Hematopoietic multipotent progenitor cell treated with erythropoietin and hydrocortisone succinate and interleukin-3 and kit ligand, for 8 days (in vitro differentiated cells): ENCODE results near the gene OR2L8.

Source experiments
- DNase-seq: peaks from one replicate; pipeline ENCODE4 v3.0.0-alpha.2; 2015

Gene OR2L8, protein sequence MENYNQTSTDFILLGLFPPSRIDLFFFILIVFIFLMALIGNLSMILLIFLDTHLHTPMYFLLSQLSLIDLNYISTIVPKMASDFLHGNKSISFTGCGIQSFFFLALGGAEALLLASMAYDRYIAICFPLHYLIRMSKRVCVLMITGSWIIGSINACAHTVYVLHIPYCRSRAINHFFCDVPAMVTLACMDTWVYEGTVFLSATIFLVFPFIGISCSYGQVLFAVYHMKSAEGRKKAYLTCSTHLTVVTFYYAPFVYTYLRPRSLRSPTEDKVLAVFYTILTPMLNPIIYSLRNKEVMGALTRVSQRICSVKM

DNA sequence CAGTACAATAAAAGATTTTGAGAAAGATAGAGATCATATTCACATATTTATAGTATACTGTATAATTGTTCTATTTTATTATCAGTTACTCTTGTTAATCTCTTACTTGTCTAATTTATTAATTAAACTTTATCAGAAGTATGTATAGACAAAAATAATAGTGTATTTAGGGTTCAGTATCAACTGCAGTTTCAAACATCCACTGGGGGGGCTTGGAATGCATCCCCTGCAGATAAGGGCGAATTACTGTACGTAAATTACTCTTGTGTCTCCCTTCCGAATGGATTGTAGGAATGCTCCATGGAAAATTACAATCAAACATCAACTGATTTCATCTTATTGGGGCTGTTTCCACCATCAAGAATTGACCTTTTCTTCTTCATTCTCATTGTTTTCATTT, at the start of gene OR2L8:
TSS of gene OR2L8 (plus strand) at position 301 of the 400 bp plus-strand sequence. CDS start at position 301, 0 bp downstream.
- DNase-seq, result no peak

DNA sequence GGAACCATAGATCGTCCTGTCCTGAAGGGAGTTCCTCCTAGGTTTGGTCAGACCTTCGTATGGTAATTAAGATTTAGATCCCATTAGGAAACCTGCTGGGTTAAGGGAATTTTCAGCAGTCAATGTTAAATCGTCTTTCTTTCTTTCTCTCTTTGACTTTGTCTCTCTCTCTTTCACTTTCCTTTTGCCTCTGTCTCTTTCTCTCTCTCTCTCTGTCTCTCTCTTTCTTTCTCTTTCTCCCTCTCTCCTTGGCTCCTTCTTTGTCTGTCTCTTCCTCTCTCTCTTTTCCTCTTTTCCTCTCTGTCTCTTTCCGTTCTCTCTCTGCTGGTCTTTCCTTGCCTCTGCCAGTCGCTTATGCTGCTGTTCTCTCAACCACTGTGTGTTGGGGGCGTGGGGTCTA, 44.5 kb upstream of the OR2L8 start:
- no peak for DNase-seq

DNA sequence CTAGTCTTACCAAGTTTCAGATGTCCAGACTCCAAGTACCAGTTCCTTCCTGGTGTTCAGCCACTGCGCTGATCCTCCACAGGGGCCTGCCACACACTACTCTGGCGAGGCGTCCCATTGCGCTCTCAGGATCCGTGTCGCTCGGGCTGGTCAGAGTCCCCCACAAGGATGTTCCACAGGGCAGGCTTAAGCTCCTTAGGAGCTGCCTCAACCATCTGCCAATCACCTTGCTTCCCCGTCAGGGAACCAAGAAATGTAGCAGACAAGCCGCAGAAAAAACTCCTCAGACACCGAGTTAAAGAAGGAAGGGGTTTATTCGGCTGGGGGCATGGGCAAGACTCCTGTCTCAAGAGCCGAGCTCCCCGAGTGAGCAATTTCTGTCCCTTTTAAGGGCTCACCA, 43.5 kb upstream of the OR2L8 start:
- DNase-seq, result peak; percentile 29

DNA sequence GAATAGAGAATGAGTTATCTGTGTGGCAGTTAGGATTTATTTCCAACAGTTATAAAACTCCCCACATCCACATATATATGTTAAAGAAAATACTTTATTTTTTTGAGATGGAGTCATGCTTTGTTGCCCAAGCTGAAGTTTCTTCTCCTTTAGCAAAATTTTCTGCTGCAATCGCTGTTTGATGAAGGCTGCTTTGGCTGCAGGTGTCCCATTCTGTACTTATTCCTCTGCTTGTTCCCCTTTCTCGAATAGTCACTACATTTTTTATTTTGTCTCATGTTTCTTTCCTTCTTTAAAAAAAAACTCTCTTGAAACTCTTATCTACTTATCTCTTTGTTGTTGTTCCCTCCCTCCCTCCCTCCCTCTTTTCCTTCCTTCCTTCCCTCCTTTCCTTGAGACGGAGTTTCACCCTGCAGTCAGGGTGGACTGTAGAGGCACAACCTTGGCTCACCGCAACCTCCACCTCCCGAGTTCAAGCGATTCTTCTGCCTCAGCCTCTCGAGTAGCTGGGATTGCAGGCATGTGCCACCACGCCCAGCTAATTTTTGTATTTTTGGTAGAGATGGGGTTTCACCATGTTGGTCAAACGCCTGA, 42.7 kb upstream of the OR2L8 start:
- peak; percentile 28 for DNase-seq

DNA sequence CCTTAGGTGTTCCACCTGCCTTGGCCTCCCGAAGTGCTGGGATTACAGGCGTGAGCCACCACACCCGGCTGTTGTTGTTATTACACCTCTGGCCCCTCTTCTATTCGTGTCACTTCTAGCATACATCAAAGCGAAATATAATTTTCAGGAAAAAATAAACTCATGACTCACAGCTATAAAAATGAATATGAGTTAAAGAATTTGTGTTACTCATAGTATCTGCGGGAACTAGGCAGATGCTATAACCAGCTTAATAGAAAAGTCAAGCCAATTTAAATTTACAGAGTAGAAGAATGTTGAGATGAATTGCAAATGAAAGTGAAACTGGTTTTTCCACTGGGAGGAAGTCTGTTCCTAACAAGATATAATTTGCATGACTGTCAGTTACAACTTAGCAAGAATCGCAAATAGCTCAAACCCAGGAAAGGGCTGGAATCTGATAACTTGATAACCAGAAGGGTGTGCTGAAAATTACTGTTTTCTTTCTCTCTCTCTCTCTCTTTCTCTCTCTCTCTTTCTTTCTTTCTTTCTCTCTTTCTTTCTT, 42.1 kb upstream of the OR2L8 start:
- peak; percentile 95 for DNase-seq

DNA sequence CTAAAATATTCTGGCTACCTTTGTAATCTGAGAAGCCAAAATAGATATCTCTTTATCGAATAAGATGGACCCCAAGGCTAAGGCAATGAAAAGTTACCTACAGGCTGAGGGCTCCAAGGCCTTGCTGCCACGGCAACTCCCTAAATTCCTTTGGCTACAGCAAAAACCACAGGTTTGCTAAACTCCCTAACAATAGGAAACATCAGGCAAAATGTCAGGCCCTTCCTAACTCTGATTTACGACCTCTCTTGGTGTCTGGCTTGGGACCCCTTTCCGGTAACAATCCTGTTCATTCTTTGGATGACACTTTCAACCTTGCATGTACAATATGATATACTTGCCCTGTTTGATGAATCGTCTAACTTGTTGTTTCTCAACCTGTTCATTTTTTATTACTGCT, 39.9 kb upstream of the OR2L8 start:
- DNase-seq, result no peak

DNA sequence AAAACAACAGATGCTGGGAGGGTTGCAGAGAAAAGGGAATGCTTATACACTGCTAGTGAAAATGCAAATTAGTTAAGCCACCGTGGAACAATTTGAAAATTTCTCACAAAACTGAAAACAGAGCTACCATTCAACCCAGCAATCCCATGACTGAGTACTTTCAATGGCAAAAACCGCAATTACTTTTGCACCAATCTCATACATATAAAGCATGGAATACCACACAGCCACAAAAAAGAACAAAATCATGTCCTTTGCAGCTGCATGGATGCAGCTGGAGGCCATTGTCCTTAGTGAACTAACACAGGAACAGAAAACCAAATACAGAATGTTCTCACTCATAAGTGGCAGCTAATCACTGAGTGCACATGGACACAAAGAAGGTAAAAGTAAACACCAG, 34.9 kb upstream of the OR2L8 start:
- DNase-seq, result no peak

DNA sequence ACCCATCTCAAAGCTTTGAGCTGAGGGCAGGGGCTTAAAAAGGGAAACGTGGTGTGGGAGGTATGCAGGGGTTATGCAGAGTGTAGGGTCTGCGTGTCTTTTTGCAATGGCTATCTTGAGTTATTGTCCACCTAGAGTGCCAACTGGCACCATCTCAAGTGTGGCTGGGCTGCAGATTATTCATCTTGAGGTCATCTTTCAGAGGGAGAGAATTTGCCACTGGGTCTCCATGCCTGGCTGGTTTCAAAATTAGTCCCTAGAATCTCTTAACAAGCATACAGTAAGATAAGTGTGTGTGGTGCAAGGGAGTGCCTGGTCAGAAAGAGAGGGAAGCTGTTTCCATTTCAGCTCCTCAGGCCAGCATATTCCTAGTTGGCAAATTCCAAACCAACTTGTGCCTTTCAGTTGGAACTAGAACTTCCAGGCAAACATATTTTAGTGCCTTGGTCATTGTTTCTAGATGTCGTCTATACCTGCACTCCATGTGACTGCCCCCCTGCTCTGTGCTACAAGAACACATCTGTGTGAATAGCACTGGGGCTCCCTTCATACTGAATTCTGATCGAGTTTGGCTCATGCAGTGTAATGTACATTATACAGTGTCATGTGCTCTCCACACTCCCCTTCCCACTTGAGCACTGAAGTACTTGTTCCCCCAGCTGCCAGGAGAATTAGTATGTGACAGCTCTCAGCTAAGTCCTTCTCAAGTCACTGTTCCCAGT, 33.6 kb upstream of the OR2L8 start:
- DNase-seq, result no peak

DNA sequence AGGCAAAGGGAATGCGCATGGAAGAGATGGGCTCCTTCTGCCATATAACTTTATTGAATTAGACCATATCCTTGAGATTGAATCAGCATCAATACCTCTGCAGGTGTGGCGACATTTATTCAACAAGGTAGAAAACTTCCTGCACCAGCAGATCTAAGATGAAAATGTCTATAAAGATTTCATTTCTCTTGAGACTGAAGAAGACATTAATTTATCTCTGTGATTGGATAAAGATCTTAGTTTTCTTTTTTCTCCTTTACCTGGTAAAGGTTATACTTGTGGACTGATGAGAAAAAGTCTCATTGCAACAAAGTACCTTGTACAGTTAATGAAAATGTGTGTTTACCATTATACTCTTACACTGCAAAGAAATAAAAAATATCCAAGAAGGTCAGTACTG, 28.7 kb upstream of the OR2L8 start, which contains the start of gene OR2T8:
TSS of gene OR2T8 (plus strand) at position 301 of the 400 bp plus-strand sequence. CDS start 766 bp downstream, outside the sequence.
- no peak for DNase-seq

DNA sequence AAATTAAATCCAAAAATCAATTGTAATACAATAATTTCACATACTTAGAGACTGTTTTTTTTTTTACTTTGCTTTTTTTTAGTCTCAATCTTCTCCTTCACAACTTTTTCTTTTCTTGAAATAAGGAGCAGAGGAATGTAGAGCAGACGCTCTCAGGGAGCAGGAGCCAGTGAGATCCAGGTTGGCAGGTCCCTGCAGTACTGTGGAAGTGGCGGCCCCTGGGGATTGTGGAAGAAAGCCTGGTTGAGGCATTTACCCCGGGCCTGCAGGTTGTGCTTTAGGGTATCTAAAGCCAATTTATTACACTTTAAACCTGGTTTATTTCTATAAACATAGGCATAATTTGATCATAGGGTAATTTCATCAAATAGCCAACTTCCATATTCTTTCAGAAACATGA, 24.7 kb upstream of the OR2L8 start:
- no peak for DNase-seq

DNA sequence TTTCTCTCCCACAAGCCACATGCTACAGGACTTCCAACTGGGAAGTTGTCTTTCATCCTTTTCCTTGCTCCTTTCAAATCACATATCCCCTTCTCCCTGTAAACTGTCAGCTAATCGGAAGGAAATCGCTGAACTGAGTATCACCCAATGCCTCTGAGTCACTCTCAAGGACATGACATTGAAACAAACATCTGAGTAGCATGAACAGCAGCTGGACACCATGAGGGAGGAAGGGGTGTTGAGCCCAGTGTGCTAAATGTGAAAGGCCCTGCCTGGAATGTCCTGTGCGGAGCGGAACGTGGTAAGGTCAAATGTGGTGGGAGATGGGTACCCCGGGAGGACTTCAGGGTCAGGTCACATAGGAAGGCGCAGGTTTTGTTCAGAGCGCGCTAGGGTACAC, 23.8 kb upstream of the OR2L8 start, which contains the start of gene OR2AJ1:
TSS of gene OR2AJ1 (plus strand) at position 22 of the 400 bp plus-strand sequence. CDS start 8,880 bp downstream, outside the sequence.
- DNase-seq, result no peak

DNA sequence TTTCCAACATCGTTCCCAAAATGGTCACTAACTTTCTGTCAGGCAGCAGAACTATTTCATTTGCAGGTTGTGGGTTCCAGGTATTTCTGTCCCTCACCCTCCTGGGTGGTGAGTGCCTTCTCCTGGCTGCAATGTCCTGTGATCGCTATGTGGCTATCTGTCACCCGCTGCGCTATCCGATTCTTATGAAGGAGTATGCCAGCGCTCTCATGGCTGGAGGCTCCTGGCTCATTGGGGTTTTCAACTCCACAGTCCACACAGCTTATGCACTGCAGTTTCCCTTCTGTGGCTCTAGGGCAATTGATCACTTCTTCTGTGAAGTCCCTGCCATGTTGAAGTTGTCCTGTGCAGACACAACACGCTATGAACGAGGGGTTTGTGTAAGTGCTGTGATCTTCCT, 14.7 kb upstream of the OR2L8 start:
- DNase-seq, result no peak

DNA sequence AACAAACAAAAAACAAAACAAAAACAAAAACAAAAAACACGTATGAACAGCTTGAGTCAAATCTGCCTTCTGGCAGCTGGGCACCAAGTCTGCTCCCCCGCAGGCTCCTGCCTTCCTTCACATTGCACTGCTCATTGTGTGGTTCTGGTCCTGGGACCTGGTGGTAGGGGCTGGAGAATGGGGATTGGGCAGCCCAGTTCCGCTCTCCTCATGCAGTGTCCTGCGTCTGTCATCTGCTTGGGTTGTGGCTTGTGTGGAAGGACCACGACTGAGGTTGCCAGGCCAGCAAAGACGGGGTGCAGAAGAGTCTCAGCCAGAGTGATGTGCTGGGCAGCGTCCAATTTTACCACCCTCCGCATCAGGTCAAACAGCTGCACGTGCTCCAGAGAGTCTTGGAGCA, 12.9 kb upstream of the OR2L8 start:
- no peak for DNase-seq

DNA sequence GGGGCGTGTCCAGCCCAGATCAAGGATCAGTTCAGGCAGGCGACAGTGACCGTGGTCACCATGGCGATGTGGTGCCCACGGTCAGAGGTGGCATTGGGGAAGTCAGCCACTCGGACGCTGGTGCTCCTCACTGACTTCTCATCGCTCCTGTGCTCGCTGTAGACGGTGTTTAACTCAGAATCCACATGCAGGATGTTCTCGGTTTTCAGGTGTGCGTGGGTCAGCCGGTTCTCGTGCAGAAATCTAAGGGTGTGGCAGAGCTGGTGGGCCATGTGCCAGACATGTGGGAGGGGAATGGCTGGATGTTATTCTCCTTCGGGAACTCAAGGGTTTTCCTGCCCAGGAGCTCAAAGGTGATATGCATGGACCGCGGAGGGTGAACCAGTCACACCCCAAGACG, 12.2 kb upstream of the OR2L8 start:
- DNase-seq, result no peak

DNA sequence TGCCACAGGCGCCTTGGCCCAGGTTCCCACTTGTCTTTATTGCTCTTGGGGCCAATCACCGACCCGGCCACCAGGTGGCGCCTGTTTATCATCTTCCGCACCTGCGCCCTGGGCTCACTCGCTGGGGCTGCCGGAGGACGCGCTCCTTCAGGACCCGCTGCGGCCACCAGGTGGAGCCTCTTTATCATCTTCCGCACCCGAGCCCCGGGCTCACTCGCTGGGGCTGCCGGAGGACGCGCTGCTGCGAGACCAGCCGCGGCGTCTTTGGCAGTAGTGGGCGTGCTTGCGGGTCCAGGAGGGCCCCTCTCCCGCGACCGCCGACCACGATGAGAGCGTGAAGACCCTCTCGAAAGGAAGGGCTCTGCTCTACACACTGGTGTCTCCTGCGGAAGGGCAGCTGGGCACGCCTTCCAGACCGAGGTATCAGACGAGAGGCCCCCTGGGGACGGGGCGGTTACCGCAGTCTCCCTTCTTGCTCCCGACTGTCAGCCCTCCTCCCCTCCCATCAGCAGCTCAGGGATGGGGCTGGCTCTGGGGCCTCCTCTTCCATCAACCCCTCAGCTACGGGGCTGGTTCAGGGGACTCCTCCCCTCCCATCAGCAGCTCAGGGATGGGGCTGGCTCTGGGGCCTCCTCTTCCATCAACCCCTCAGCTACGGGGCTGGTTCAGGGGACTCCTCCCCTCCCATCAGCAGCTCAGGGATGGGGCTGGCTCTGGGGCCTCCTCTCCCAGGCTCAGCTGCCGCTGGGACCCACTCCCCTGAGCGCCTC, 11.5 kb upstream of the OR2L8 start:
- DNase-seq, result peak; percentile 93

DNA sequence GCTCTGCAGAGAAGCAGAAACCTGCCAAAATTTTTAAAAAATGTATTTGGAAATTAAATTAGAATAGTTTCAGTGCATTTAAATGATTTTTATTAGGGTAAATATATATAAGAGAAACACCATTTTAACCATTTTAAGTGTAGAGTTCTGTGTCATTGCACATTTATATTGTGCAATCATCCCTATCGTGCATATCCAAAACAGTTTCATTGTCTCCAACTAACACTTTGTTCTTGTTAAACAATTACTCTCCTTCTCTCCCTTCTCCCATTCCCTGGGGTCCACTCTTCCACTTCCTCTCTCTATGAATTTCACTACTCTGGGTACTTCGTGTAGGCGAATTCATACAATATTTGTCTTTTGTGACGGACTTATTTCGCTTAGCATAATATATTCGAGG, 6.0 kb upstream of the OR2L8 start:
- DNase-seq, result no peak

DNA sequence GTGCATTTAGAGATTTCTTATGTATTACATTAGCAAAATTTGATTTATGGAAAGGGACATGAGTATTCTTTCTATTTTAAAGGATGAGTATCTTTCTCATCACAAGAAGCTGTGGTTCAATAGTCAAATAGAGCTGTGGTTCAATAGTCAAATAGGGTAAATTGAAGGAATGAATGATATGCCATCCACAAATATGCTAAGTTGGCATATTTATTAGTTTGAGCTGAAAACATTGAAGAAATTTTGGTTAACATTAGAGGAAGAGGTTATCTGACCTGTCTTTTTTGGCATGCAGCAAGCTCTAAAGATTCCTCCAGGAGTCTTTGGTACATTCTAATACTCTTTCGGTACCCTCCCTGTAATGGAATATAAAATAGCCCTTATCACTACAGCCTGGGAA, 4.8 kb downstream of the OR2L8 start:
- no peak for DNase-seq

DNA sequence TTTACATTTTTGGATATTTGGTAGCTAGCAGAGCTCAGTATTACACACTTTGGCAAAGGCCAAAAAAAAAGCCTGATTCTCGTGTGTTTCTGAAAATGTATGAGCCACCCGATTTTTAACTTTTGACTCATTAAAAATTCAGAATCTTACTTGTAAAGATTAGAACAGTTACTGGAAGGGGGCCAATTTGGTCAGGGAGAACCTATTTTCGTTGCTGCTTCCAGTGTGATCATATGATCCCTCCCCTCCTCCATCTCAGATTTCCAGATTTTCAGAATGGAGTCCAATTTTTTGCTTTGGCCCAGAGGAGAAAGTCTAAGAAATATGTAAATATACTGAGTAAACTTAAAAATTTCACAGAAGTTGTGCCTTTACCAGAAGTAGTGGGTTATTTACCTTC, 13.1 kb downstream of the OR2L8 start:
- peak; percentile 76 for DNase-seq

DNA sequence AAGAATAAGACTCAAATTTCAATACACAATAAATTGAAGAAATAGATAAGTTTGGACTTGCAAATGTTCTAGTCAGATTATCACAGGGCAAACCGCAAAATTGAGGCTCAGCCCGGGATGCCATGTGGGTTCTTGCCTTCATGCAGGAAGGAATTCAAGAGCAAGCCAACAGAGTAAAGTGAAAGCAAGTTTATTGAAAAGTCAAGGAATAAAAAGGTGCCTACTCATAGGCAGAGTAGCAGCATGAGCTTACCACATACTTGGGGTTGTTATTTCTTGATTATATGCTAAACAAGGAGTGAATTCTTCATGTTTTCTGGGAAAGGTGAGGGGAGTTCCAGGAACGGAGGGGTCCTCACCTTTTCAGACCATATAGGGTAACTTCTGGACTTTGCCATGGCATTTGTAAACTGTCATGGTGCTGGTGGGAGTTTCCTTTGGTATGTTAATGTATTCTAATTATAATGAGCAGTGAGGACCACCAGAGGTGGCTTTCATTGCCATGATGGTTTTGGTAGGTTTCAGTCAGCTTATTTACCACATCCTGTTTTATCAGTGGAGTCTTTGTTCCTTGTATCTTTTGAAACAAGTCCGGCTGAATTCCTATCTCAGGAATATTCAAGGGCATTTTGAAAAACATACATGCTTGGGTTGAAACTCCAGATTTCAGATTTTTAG, 14.4 kb downstream of the OR2L8 start:
- peak; percentile 89 for DNase-seq

DNA sequence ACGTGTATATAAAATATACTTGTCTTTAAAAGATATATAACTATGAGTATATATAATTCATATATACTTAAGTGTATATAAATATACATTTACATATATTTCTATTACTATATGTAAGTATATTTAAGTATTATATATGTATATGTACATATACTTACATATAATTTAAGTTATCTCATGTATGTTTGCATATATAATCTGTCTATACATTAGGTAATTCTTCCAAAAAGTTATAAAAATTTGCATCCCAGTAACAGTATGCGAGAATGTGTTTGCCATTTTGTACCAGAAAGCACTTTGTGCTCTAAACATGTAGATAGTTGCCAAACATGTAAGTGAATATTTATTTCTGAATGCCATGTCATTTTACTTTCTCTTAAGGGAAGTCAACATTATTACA, 16.3 kb downstream of the OR2L8 start, which contains the start of gene OR2AK2:
TSS of gene OR2AK2 (plus strand) at position 301 of the 400 bp plus-strand sequence. CDS start 144 bp downstream, outside the sequence.
- no peak for DNase-seq

DNA sequence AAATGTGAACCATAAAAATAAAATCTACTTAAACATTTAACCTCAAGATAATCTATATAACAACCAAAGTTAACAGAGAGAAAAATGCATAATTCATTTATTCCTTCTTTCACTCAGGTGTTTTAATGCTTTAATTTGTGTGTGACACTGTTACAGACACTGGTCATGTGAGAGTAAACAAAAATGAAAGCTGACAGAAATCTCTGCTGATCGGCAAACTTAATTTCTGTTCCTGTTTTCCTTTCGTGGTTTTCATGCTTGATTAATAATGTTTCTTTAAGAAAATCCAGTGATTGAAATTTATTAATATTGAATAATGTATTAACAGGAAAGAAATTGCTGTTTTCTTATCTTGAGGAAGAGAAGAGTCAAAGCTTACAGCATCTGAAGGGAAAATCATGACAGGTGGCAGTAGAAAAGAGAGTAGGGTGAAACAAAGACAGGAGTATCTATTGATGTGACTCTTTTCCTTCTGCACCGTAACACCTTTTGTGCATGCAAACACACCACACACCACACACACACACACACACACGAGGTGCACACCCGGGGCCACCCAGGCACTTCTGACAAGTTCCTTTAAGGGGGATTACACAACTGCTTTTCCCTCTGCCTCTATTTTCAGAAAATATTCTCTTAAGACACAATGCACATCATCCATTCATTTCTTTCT, 18.0 kb downstream of the OR2L8 start:
- no peak for DNase-seq
